D721Med (cell line): ENCODE data around the gene BEGAIN.

Experiments used
- DNase-seq: peaks from one replicate; pipeline ENCODE4 v3.0.0; 2011; ENCODE audit warnings: low spot score; ENCODE audit not compliant: insufficient read length
- FAIRE-seq: peaks from 2 replicates; lab custom pipeline; 2011; peaks lifted over from hg19 to GRCh38; lab: Jason Lieb, UNC
- CTCF ChIP-seq: IDR thresholded peaks from 2 replicates; pipeline ENCODE4 v1.5.1; 2012; ENCODE audit warnings: mild to moderate bottlenecking, control low read depth; ENCODE audit not compliant: insufficient read depth; ENCODE audit errors: missing control alignments

BEGAIN gene

GRCh38 chr14:100502622-100503220 is 84.5 kb downstream of the BEGAIN start:
- DNase-seq (no peak), FAIRE-seq (no peak)
- no peak for TF ChIP-seq CTCF

GRCh38 chr14:100500128-100500527 is 87.1 kb downstream of the BEGAIN start:
- no peak for TF ChIP-seq CTCF
- no peak for FAIRE-seq
- no peak for DNase-seq

GRCh38 chr14:100498068-100498467 is 89.1 kb downstream of the BEGAIN start:
- no peak for DNase-seq
- no peak for TF ChIP-seq CTCF
- FAIRE-seq, result no peak

GRCh38 chr14:100495917-100496316 is 91.3 kb downstream of the BEGAIN start:
- FAIRE-seq (no peak), DNase-seq (no peak)
- TF ChIP-seq CTCF, result no peak

GRCh38 chr14:100494645-100495044 is 92.6 kb downstream of the BEGAIN start:
- DNase-seq (no peak), FAIRE-seq (no peak)
- no peak for TF ChIP-seq CTCF

- no peak for TF ChIP-seq CTCF
- DNase-seq (no peak), FAIRE-seq (no peak)
These were observed 97.0 kb downstream of the BEGAIN start for GRCh38 chr14:100490252-100490651.

GRCh38 chr14:100488057-100488456 is 99.2 kb downstream of the BEGAIN start:
- no peak for TF ChIP-seq CTCF
- FAIRE-seq, result no peak
- no peak for DNase-seq
